ENCODE measurements around the gene FAM98C.

DNA sequence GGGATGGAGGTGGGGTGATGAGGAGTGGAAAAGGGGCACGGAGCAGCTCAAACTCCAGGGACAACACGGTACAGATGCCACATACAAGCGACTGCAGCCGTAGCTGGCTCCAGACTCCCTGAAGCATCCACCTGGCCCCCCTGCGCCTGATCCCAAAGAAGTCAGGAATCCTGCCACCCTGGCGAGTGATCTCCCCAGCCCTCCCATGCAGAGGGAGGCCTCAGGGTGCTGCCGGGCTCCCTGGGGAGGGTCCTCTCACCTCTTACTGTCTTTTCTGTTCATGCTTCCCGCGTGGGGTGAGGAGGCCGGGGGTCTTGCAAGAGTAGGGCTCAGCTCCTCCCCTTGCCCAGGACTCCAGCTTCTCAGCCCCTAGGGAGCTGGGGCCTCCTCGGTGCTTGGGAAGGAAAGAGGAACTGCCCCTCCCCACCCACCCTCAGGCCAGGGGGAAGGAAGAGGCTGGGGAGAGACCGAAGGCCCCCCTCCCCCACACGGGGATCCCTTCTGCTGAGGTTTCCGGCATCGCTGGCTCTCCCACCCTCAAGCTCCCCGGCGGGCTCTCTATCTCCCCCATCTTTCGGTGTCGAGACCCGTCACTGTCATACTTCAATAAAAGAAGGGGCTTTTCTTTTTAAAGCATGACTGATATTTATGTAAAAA, 23.0 kb downstream of the FAM98C start, which contains the start of gene RASGRP4:
- TF ChIP-seq POLR2AphosphoS5 (IDR thresholded peaks at IDR 0.05; ENCODE audit: low read depth, low read length) (no peak), TAF1 (IDR thresholded peaks at IDR 0.05; ENCODE audit: borderline replicate concordance, insufficient read depth, low read length) (no peak), SIN3A (IDR thresholded peaks at IDR 0.05; ENCODE audit: borderline replicate concordance, insufficient read depth, low read length) (no peak), FOXP2 (optimal IDR thresholded peaks at IDR 0.05; ENCODE audit: borderline replicate concordance, extremely low read depth, extremely low read length, insufficient read depth) (no peak)
- TF ChIP-seq, protein P1, sequence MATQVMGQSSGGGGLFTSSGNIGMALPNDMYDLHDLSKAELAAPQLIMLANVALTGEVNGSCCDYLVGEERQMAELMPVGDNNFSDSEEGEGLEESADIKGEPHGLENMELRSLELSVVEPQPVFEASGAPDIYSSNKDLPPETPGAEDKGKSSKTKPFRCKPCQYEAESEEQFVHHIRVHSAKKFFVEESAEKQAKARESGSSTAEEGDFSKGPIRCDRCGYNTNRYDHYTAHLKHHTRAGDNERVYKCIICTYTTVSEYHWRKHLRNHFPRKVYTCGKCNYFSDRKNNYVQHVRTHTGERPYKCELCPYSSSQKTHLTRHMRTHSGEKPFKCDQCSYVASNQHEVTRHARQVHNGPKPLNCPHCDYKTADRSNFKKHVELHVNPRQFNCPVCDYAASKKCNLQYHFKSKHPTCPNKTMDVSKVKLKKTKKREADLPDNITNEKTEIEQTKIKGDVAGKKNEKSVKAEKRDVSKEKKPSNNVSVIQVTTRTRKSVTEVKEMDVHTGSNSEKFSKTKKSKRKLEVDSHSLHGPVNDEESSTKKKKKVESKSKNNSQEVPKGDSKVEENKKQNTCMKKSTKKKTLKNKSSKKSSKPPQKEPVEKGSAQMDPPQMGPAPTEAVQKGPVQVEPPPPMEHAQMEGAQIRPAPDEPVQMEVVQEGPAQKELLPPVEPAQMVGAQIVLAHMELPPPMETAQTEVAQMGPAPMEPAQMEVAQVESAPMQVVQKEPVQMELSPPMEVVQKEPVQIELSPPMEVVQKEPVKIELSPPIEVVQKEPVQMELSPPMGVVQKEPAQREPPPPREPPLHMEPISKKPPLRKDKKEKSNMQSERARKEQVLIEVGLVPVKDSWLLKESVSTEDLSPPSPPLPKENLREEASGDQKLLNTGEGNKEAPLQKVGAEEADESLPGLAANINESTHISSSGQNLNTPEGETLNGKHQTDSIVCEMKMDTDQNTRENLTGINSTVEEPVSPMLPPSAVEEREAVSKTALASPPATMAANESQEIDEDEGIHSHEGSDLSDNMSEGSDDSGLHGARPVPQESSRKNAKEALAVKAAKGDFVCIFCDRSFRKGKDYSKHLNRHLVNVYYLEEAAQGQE (IDR thresholded peaks at IDR 0.05; ENCODE audit: insufficient read depth in 1 of 2, low read depth in 2 of 2, low read length in 2 of 2): no peak
